Urinary bladder (tissue), 4 donors: ENCODE measurements around the gene MYBPC2. TPM values are rescaled to one million over a fixed set of nuclear protein-coding genes. Genes with fewer than 3 reads are reported as not detected.

Source experiments
- DNase-seq: peaks from one replicate; pipeline ENCODE4 v3.0.0-alpha.2; 2015; ENCODE audit errors: extremely low spot score
- H3K27ac ChIP-seq: one replicate; pipeline ENCODE4 v1.5.1; 2013; ENCODE audit warnings: low read depth, mild to moderate bottlenecking, moderate library complexity
- H3K36me3 ChIP-seq: one replicate; pipeline ENCODE4 v1.6.1; 2013; ENCODE audit warnings: mild to moderate bottlenecking, moderate library complexity; ENCODE audit not compliant: insufficient read depth
- H3K4me1 ChIP-seq: one replicate; pipeline ENCODE4 v1.6.1; 2013; ENCODE audit warnings: mild to moderate bottlenecking, moderate library complexity; ENCODE audit not compliant: insufficient read depth
- H3K4me3 ChIP-seq: one replicate; pipeline ENCODE4 v1.5.1; 2013; ENCODE audit warnings: low read depth, low read length
- WGBS: extraction: QIAGEN DNeasy Blood & Tissue Kit; methylation state at CpG from one replicate; pipeline ENCODE4 v1.1.7; 2013; 5-methylcytosine and 5-hydroxymethylcytosine counted together
- polyA plus RNA-seq: library from polyadenylated mRNA; stranded (reverse); fragments of 200-250 nt; gene quantifications from one replicate; pipeline ENCODE4 v1.2.3, GENCODE V29; 2013
- total RNA-seq: library from RNA; depleted of rRNA; stranded (reverse); fragments of >200 nt; gene quantifications from one replicate; pipeline ENCODE4 v1.2.3, GENCODE V29; 2014
- donor health status: healthy with polysubstance abuse.
- donor health status: healthy.

The MYBPC2 gene
- total and polyA plus RNA-seq, 2 donors = 0.14 to 0.69 TPM

DNA sequence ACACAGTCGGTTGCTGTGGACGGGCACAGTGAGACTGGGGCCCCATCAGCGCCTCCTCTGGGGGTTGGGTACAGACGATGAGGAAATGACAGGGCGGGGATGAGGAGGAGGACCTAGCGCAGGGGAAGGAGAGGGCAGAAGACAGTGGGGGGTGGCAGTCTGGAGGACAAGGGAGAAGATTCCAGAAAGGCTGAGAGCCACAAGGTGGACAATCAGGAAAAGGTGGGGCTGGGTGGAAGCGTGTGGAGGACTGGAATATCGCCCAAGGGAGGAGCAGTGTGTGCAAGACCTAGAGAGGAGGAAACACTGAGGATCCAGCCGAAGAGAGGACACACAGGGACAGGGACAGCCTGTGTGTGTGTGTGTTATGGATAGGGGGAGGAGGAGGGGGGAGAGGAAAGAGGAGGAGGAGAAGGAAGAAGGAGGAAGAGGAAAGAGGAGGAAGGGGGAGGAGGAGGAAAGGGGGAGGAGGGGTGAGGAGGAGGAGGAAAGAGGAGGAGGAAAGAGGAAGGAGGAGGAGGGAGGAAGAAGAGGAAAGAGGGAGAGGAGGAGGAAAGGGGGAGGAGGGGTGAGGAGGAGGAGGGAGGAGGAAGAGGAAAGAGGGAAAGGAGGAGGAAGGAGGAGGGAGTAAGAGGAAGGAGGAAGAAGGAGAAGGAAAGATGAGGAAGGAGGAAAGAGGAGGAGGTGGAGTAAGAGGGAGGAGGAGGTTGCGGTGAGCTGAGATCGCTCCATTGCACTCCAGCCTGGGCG is 59.8 kb downstream of the MYBPC2 start:
- WGBS = 7% methylated on average over 9 of the region's 12 CpGs
- no peaks in the 10 kb centered on the region for H3K4me1 ChIP-seq
- no peak overlapping the region for H3K4me3 ChIP-seq
- no peak for DNase-seq
- H3K36me3 ChIP-seq = no peaks in the 10 kb centered on the region
- no peak overlapping the region for H3K27ac ChIP-seq

DNA sequence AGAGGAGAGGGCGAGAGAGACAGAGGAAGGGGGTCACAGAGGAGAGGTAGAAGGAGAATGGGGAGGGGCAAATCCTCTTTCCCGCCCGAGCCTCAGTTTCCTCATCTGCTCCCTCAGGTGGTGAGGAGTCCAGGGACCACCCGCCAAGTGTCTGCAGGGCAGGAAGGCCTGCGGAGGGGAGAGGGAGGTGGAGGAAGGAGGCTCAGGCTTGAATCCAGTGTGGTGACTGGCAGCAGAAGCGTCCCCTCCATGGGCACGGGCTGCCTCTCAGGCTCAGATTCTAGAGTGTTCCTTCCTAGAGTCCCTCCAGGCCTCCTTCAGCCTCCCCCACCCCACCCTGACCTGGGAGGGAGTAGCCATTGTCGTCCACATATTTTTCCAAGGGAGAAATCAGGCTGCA is 60.5 kb downstream of the MYBPC2 start:
- DNase-seq = no peak
- Histone ChIP-seq H3K4me1 (no peaks in the 10 kb centered on the region), H3K4me3 (no peak overlapping the region), H3K36me3 (no peaks in the 10 kb centered on the region), H3K27ac (no peak overlapping the region)
- WGBS = 54% methylated on average over 8 of the region's 8 CpGs

DNA sequence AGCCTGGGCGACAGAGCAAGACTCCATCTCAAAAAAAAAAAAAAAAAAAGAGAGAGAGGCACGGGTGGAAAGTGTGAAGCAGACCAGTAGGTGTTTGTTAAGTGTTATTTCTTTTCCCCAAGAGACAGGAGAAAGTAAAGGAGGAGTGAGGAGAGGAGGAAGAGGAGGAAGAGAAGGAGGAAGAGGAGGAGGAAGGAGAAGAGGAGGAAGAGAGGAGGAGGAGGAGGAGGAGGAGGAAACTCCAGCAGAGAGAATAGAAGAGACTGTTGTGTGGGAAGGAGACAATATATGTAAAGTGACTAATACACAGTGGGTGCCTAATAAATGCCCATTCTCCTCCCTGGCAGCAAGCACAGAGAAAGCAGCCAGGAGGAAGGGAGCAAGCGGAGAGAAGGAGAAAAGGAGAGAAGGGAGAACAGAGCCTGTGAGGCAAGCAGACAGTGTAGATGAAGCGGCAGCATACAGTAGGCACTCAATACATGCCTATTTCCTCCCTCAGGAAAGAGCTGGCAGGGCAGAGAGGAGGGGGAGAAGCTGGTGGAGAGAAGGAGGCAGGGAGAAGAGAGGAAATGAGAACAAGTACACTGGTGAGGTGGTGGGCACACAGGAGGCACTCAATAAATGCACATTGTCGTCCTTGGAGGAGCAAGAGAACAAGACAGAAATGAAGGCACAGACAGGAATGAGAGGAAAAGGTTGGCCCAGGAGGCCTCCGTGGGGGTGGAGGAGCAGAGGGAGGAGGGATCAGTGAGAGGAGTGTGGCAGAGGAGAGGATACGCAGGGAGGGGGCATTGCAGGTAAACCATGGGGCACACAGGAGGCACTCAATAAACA is 61.7 kb downstream of the MYBPC2 start:
- 68% methylated on average over 7 of the region's 7 CpGs for WGBS
- DNase-seq = no peak
- H3K27ac ChIP-seq = no peak overlapping the region

DNA sequence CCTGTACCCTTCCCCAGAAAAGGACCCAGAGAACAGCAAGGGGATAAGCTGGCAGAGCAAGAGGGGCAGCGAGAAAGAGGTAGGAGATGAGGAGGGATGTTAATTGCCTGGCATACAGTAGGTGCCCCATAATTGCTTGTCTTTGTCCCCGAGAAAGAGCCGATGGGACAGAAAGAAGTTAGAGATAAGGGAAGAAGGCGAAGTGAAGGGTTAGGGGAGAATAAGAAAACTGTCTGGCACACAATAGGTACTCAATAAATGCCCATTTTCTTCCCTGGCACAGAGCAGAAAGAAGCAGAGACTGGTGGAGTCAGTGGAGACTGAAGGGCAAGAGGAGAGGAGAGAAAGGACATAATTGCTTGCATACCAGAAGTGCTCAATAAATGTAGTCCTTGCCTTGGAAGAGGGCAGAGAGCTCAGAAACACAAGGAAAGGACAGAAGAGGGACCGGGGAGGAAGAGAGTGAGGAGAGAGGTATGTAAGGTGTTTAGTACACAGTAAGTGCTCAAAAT is 62.4 kb downstream of the MYBPC2 start:
- no peak overlapping the region for H3K4me3 ChIP-seq
- 85% methylated on average over 5 of the region's 5 CpGs for WGBS
- no peak overlapping the region for H3K27ac ChIP-seq
- no peaks in the 10 kb centered on the region for H3K36me3 ChIP-seq
- no peaks in the 10 kb centered on the region for H3K4me1 ChIP-seq
- no peak for DNase-seq

More for the DNA sequence above, 61.7 kb downstream of the MYBPC2 start:
- no peak overlapping the region for H3K4me3 ChIP-seq
- H3K4me1 ChIP-seq = no peaks in the 10 kb centered on the region
- no peaks in the 10 kb centered on the region for H3K36me3 ChIP-seq

DNA sequence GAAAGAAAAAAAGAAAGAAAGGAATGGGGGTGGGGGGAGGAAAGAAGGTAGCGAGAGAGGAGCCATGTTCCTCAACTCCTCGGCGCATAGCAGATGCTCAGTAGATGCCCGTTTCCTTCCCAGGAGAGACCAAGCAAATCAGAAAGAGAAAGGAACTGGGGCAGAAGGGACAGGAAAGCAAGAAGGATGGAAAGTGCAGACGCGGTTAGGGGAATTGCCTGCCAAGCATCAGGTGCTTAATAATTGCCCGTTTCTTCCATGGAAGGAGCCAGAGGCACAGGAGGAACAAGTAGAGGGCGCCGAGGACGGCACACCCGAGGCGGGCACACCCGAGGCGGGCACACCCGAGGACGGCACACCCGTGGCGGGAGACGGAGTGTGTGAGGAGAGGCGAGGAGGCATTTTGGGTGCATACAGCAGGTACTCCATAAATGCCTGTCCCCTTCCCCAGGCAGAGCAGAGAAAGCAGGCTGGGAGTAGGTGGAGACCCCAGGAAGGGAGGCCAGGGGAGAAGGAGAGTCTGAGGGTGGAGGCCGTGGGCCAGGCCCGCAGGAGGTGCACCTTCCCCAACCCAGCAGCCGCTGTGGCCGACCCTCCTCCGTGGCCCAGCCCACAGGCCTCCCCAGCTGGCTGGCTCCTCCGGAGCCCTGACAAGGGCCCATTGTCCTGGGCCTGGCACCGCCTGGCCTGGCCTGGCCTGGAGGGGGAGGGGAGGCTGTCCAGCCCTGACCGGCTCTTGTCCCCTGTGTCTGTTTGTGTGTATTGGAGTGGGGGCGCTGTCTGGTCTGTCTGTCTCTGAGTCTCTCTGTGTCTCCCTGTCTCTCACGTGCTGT is 63.7 kb downstream of the MYBPC2 start:
- H3K4me3 ChIP-seq = no peak overlapping the region
- no peaks in the 10 kb centered on the region for H3K36me3 ChIP-seq
- no peak overlapping the region for H3K27ac ChIP-seq
- DNase-seq = no peak
- H3K4me1 ChIP-seq = no peaks in the 10 kb centered on the region
- WGBS = 68% methylated on average over 30 of the region's 30 CpGs

DNA sequence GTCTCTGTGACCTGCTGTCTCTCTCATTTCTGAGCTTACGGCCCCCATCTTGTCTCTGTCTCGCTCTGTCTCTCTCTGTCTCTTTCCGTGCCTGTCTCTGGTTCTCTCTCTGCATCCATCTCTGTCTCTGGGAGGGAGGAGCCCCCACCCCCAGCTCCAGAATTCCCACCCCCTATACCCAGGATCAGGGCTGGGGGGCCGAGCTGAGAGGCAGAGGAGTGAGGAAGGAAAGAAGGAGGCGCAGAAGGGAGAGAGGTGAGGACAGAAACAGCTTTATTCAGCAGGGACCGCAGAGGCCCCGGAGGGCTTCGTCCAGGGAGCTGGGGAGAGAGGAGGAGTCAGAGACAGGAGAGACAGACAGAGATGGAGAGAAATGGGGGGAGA is 64.3 kb downstream of the MYBPC2 start:
- 65% methylated on average over 8 of the region's 8 CpGs for WGBS
- no peaks in the 10 kb centered on the region for H3K36me3 ChIP-seq
- no peaks in the 10 kb centered on the region for H3K4me1 ChIP-seq
- no peak overlapping the region for H3K27ac ChIP-seq
- no peak for DNase-seq
- no peak overlapping the region for H3K4me3 ChIP-seq

DNA sequence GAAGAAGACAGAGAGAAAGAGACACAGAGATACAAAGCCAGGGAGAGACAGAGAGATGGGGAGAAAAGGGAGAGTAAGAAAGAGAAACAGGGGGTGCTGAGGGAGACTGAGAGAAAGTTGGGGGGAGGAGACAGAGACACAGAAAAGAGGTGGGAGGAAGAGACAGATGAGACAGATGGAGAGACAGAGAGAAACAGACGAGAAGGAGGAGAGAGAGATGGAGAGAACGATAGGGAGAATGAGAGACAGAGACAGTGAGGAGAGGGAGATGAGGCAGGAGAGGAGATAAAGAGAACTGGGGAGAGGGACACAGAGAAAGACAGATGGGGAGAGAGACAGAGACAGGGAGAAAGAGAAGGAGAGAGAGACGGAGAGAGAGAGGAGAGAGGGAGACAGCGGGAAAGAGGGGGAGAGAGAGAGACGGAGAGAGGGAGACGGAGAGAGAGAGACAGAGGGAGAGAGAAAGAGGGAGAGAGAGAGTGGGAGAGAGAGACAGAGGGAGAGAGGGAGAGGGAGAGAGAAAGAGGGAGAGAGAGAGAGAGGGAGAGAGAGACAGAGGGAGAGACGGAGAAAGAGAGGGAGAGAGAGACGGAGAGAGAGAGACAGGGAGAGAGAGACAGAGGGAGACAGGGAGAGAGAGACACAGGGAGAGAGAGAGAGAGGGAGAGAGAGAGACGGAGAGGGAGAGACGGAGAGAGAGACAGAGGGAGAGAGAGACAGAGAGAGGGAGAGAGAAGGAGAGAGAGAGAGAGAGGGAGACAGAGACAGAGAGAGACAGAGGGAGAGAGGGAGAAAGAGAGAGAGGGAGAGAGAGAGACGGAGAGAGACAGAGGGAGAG is 65.7 kb downstream of the MYBPC2 start:
- no peak for DNase-seq
- no peaks in the 10 kb centered on the region for H3K36me3 ChIP-seq
- H3K4me3 ChIP-seq = no peak overlapping the region
- WGBS = 75% methylated on average over 11 of the region's 11 CpGs
- H3K27ac ChIP-seq = no peak overlapping the region
- H3K4me1 ChIP-seq = no peaks in the 10 kb centered on the region

DNA sequence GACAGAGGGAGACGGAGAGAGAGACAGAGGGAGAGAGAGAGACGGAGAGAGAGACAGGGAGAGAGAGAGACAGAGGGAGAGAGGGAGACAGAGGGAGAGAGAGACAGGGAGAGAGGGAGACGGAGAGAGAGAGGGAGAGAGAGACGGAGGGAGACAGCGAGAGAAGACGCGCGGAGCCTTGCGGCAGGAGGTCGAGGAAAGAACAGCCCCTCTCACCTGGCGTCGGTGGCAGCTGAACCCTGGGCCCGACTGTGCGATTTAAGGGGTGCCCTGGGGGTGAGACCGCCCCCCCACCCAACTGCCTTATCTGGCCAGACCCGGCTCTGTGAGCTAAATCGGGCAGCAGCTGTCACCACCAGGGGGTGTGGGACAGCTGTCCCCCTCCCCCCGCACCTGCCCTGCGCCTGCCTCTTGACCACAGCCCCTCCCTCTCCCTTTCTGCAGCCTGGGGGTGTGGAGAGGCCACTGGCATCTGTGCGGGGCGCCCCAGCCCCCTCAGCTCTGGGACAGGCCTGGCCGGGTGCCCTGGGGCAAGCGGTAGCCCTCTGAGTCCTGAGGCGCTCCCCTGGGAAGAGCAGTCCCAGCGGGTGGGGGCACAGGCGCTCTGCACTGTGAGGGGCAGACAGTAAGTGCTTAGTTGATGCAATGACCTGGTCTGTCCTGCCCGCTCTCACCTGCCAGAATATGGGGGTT is 67.5 kb downstream of the MYBPC2 start:
- no peak for DNase-seq
- no peak overlapping the region for H3K27ac ChIP-seq
- WGBS = 27% methylated on average over 27 of the region's 27 CpGs

DNA sequence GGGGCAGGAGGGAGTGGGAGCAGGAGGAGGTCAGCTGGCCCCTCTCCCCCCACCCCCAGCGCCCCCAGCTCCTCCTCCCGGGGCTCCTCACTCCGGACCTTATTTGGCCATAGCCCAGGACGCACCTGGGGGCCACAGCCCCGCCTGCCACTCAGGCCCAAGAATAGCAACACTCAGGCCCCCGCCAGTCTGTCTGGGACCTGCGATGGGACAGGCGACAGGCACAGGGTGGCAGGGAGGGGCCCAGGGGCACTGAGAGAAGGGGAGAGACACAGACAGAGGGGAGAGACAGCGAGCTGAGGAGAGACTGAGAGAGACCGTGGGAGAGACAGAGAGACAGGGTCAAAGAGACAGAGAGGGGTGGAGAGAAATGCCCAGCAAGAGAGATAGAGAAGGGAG is 68.1 kb downstream of the MYBPC2 start:
- Histone ChIP-seq H3K4me1 (no peaks in the 10 kb centered on the region), H3K27ac (no peak overlapping the region), H3K36me3 (no peaks in the 10 kb centered on the region), H3K4me3 (no peak overlapping the region)
- 50% methylated on average over 10 of the region's 10 CpGs for WGBS
- no peak for DNase-seq

More for the DNA sequence above, 67.5 kb downstream of the MYBPC2 start:
- H3K4me3 ChIP-seq = no peak overlapping the region
- no peaks in the 10 kb centered on the region for H3K36me3 ChIP-seq
- no peaks in the 10 kb centered on the region for H3K4me1 ChIP-seq

DNA sequence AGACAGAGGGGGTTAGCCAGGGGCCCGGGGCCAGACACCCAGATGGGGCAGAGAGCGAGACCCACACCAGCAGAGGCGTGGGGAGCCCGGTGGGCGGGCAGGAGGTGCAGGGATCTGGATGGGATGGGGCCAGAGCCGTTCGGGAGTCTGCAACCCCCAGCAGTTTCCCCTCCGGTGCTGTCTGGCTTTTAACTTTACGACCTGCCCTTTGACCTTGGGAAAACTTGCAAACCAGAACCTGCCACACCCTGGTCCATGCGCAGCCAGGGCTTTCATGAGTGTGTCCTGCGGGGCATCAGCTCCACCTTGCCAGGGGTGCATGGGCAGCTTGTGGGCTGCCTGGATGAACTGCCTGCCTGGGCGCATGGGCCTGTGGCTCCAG is 68.5 kb downstream of the MYBPC2 start:
- Histone ChIP-seq H3K4me1 (no peaks in the 10 kb centered on the region), H3K36me3 (no peaks in the 10 kb centered on the region), H3K27ac (no peak overlapping the region), H3K4me3 (no peak overlapping the region)
- WGBS = 64% methylated on average over 12 of the region's 12 CpGs
- no peak for DNase-seq

DNA sequence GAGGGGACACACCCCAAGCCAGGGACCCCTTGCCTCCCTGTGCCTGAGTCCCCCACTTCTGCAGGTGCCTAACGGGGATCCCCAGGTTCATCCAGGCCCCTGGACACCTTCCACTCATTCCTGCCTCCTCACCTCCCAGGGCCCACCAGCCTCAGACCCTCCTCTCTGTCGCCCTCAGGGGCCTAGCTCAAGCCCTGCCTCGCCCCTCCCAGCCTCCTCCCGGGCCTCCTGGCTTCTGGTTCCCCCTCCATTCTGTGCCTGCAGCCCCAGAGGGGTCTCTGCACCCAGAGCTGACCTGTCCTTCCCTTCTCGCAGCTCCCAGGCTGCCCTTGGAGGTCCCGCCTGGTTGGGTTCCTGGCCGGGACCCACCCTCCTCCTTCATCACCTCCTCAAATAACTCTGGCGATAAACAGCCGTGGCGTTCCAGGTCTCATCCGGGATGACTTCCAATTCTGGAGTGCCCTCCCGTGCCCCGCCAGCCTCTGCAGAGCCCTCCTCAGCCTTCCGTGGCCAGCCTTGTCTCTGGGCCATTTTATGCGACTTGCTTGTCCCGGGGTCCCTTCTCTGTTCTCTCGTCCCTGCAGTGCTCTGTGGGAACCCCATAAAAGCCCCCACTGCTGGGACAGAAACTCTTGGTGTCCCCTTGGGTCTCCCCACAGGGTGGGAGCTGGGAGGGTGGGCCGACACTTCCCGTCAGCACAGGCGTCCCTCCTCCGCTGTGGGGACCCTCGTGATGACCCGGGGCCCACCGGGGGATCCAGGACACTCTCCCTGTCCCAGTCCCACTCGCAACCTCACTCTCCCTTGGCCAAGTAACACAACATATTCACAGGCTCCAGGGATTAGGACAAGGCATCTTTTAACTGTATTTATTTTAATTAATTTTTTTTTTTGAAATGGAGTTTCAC is 69.1 kb downstream of the MYBPC2 start:
- Histone ChIP-seq H3K27ac (no peak overlapping the region), H3K4me1 (no peaks in the 10 kb centered on the region), H3K4me3 (no peak overlapping the region), H3K36me3 (no peaks in the 10 kb centered on the region)
- DNase-seq = no peak
- WGBS = 57% methylated on average over 25 of the region's 25 CpGs
